DMS153 treated with DMSO at 0.1 percent for 48 hours (cell line): ENCODE results near the gene ORC1.
"Not testable (repeated sequence)": the region's sequence is repeated elsewhere in the genome, so short reads cannot be mapped to it uniquely, and the experiment has no call there.

Source experiments
- DNase-seq: peaks from one replicate; lab custom pipeline; 2025; ENCODE audit not compliant: unreplicated experiment; lab: John Stamatoyannopoulos, UW

Gene ORC1

GRCh38 chr1:52386458-52386857 is 17.8 kb downstream of the ORC1 start:
- DNase-seq = no peak

- DNase-seq = no peak
Observed at GRCh38 chr1:52385376-52385775, 18.8 kb downstream of the ORC1 start.

- DNase-seq = not testable (repeated sequence)
Observed at GRCh38 chr1:52369851-52370250, 34.4 kb downstream of the ORC1 start.

GRCh38 chr1:52368383-52369172 is 35.6 kb downstream of the ORC1 start:
- peak; percentile 20 for DNase-seq

DNA sequence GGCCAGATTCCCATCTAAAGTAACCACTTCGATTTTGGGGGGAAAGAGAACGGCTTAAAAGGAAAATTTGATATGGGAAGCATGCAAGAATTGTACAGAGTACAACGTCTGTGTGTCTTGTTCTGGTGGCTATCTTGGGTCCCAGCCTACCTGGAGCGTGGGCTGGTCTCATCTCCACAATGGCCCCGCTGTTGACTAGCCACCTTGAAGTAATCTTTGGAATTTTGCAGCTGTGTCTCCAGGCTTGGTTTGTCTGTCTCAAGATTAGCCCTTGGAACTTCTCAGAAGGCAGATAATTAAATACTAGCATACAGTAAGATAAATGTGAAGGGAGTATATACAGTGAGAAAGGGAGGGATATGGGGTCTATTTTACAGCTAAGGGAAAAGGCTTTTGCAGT is 37.0 kb downstream of the ORC1 start:
- no peak for DNase-seq

GRCh38 chr1:52366517-52366827 is 37.8 kb downstream of the ORC1 start:
- no peak for DNase-seq

DNA sequence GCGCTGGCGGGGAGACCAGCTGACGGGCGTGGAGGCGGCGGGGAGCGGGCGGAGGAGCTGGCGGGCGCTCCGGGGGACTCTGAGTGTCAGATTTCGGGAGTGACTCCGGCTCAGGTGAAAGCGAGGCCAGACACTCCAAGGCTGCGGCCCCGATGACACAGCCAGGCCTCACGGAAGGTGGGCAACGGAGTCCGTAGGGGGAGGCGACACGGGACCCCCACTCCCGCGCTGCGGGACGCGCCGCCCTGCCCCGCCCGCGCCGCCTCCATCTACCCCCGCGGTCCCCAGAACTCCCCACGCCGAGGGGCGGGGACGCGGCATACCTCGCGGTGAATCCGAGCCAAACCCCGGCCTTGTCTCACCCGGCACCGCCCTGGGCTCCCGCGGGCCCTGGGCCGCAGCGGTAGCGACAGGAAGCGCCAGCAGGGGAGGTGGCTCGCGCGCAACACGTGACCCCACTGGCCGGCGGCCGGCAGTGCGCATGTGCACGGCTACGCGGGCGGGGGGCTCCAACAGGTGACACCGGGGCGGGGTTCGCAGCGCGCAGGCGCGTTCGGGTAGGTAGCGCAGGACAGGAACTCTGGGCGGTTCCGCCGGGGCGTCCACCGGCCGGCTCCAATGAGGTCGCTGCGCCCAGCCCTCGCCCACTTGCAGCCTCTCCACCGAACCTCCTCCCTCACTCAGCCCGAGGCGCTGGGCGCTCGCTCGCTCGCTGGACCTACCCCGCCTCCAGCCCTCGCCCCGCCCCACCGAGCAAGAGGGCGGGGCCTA is 38.3 kb downstream of the ORC1 start, which contains the start of gene CC2D1B:
Gene CC2D1B (minus strand): TSS at position 460 of the 771 bp plus-strand sequence. CDS start 1,585 bp downstream, outside the sequence.
- DNase-seq = peak; percentile 95

DNA sequence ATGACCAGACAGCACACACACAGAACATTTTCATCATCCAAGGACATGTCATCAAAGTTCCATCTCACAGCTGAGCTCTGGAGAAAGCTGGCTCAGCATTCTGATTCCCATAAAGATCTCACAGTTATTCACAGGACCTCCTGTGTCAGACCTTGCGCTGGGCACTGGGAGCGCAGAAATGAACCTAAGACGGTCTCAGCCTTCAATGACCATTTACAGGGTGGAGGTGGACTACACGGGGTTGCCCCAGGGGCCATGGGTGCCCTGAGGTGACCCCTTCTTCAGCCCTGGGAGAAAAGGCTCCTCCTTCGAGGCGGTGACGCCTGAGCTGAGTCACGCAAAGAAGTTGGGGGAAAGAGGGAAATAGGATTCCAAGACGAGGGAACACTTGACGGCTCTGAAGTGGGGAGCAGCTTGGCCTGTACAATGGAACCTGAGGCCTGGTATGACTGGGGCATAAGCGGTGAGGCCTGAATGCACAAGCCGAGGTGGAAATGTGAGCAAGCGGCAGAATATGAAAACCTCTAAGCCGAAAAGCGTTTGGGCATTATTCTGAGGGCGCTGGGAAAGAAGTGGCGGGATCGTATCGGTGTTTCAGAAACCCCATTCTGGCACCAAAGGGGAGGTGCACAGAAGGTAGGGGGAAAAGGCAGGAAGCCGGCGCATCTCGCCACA is 39.0 kb downstream of the ORC1 start:
- DNase-seq = no peak

DNA sequence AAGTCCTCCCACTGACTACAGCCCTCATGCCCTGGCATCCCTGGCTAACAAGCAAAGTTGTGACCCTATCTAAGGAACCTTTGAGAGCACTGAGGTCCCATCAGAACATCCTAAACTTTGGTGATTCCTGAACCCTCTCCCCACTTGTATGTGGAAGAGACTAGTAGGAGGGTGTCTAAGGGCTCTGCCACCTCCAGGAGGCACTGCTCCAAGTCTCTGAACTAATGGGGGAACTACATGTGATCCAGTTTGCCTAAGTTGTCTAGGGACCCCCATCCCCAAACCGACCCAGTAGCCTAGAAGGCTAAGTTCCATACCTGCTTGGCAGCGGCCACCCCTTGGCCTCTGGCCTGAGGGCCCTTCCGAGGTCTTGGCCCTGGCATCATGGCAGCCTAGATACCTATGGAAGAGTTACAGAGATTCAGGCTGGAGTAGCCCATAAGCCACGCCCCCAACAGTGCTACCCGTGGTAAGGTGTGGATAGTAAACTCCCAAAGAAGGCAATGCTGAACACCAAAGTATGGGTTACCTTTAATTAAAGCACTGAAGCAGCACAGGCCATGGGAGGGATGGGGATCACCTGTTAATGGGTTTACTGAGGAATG is 39.9 kb downstream of the ORC1 start:
- no peak for DNase-seq

DNA sequence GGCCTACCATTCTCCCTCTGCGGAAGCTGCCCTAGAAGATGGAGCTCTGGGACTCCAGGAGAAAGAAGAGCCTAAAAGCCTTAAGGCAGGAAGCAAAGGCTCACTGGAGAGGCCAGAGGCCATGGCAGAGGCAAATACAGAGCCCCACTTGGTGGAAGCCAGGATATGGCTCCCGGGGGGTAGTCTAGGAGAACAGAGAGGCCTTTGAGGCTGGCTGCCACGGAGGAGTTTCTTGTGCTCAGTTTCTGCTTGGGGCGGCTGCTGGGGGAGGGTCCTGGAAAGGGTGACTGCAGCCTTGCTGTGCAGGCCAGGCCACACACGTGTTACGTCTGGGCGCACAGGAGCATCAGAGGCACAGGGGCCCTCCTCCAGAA is 43.6 kb downstream of the ORC1 start:
- DNase-seq = no peak

GRCh38 chr1:52359676-52360594 is 44.3 kb downstream of the ORC1 start:
- DNase-seq = no peak

- no peak for DNase-seq
Observed at GRCh38 chr1:52358851-52359497, 45.2 kb downstream of the ORC1 start.

GRCh38 chr1:52357397-52357796 is 46.8 kb downstream of the ORC1 start:
- DNase-seq = no peak

DNA sequence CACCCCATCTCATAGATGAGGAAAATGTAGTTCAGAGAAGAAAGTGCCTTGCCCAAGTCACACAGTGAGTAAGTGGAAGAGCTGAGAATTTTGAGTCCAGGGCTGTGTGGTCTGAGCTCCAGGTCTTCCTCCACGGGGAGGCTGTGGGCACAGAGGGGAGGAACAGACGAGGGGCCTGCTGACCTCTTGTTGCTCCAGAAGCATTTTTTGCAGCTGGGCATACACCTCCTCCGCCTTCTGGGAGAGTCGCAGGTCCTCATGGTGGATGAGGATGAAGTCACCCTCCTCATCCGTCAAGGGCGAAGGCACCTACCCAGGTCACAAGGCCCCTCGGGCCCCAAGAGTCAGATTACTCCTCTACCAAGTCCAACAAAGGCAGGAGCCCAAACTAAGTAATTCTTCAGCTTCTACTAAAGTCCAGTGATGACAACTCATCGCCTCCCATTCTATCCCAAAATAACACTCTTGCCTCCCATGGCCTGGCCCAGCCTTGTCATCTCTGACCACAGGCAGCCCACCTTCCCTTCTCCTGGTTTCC is 47.3 kb downstream of the ORC1 start:
- no peak for DNase-seq

GRCh38 chr1:52355847-52356505 is 48.2 kb downstream of the ORC1 start:
- no peak for DNase-seq

DNA sequence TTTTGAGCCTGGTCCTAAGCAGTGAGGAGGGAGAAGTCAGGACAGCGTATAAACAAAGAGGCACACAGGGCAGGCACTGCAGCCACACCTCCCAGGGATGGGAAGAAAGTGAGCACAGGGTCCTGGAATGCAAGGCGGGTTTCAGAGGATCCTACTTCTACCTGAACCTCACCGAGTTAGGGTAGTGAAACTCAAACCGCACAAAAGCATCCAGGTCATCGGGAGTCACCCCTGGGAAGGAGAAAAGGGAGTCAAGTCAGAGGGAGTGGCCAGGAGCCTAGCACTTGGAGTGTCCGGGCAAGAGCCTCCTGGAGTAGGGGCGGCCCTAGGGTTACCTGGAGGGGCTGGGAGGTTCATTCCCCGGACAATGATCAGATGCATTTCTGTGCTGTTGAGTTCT is 48.8 kb downstream of the ORC1 start:
- DNase-seq = no peak

GRCh38 chr1:52352690-52353089 is 51.5 kb downstream of the ORC1 start:
- DNase-seq = no peak

GRCh38 chr1:52348704-52349300 is 55.4 kb downstream of the ORC1 start:
- DNase-seq = no peak

DNA sequence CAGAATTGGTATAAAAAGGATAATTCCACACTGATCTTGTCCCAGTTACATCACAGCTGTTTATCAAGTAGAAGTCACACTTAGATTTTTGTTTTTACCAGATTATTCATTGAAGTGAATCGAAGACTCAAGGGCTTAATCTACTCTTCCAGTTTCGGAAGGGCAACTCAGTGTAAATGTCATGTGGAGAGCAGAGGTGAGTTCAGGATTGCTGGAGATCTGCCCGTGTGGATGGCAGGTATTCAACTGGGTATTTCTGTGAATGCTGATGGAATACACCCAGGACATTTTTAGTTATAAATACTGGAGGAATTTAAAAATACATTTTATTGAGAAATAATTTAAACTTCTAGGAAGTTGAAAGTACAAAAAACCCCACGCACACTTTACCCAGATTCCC is 57.6 kb downstream of the ORC1 start:
- DNase-seq = no peak
